Liver (tissue), 9 donors: ENCODE results near the gene CLIC5. TPM values are rescaled to one million over a fixed set of nuclear protein-coding genes. Genes with fewer than 3 reads are reported as not detected.

ENCODE experiments used
- DNase-seq: peaks from one replicate; pipeline ENCODE4 v3.0.0-alpha.2; 2017; ENCODE audit warnings: low spot score
- H3K27ac ChIP-seq, 2 donors: one replicate each; pipeline ENCODE4 v1.7.0; 2013; ENCODE audit warnings: inconsistent platforms in 2 of 2, low read length in 2 of 2, control low read depth in 1 of 2, low read depth in 1 of 2, mild to moderate bottlenecking in 1 of 2
- H3K27me3 ChIP-seq, 4 donors: one replicate each; pipeline versions ENCODE4 v1.6.1 to v1.7.0; 2013; ENCODE audit warnings: low read length in 3 of 4, inconsistent platforms in 1 of 4, mild to moderate bottlenecking in 1 of 4, moderate library complexity in 1 of 4; ENCODE audit not compliant: control insufficient read depth in 4 of 4, insufficient read depth in 4 of 4
- H3K36me3 ChIP-seq, 4 donors: one replicate each; pipeline versions ENCODE4 v1.6.1 to v1.7.0; 2013; ENCODE audit warnings: low read length in 3 of 4, mild to moderate bottlenecking in 3 of 4, low read depth in 1 of 4, moderate library complexity in 1 of 4; ENCODE audit not compliant: control insufficient read depth in 4 of 4, insufficient read depth in 3 of 4
- H3K4me1 ChIP-seq, 4 donors: one replicate each; pipeline versions ENCODE4 v1.6.1 to v1.7.0; 2013; ENCODE audit warnings: low read length in 3 of 4, mild to moderate bottlenecking in 3 of 4, moderate library complexity in 1 of 4; ENCODE audit not compliant: control insufficient read depth in 4 of 4, insufficient read depth in 4 of 4
- H3K4me3 ChIP-seq, 3 donors: one replicate each; pipeline versions ENCODE4 v1.6.1 to v1.7.0; 2013; ENCODE audit warnings: low read length in 3 of 3, control low read depth in 1 of 3, low read depth in 1 of 3, mild to moderate bottlenecking in 1 of 3
- H3K9ac ChIP-seq, 2 donors: one replicate each; pipeline ENCODE4 v1.7.0; 2013; ENCODE audit warnings: low read length in 2 of 2, mild to moderate bottlenecking in 2 of 2, moderate library complexity in 2 of 2, control low read depth in 1 of 2, low read depth in 1 of 2
- H3K9me3 ChIP-seq, 4 donors: one replicate each; pipeline versions ENCODE4 v1.6.1 to v1.7.0; 2013; ENCODE audit warnings: low read length in 3 of 4; ENCODE audit not compliant: control insufficient read depth in 4 of 4
- ATF3 ChIP-seq: IDR thresholded peaks from 2 replicates; pipeline ENCODE4 v1.6.1; 2016; ENCODE audit warnings: antibody characterized with exemption
- CTCF ChIP-seq: fragments of 150-350 bp; IDR thresholded peaks from 2 replicates; pipeline ENCODE4 v1.5.1; 2017; ENCODE audit warnings: improper control_type of control experiment, low read depth, low read length; ENCODE audit not compliant: missing input control
- EGR1 ChIP-seq, 2 donors: IDR thresholded peaks; 2 replicates each; pipeline ENCODE4 v1.6.1; 2016 to 2018; ENCODE audit warnings: antibody characterized with exemption in 2 of 2, low read depth in 2 of 2
- FOXA1 ChIP-seq: IDR thresholded peaks from 2 replicates; pipeline ENCODE4 v1.6.1; 2016; ENCODE audit warnings: antibody characterized with exemption
- FOXA2 ChIP-seq: IDR thresholded peaks from 2 replicates; pipeline ENCODE4 v1.6.1; 2016; ENCODE audit warnings: antibody characterized with exemption
- GABPA ChIP-seq, 2 donors: IDR thresholded peaks in 1 of 2; conservative IDR thresholded peaks in 1 of 2; 2 replicates each; pipeline ENCODE4 v1.6.1; 2016; ENCODE audit warnings: antibody characterized with exemption in 2 of 2, mild to moderate bottlenecking in 1 of 2, moderate library complexity in 1 of 2
- HNF4A ChIP-seq, 2 donors: conservative IDR thresholded peaks; 2 replicates each; pipeline ENCODE4 v1.6.1; 2016; ENCODE audit warnings: antibody characterized with exemption in 2 of 2, mild to moderate bottlenecking in 2 of 2
- HNF4G ChIP-seq: IDR thresholded peaks from 2 replicates; pipeline ENCODE4 v1.6.1; 2016; ENCODE audit warnings: antibody characterized with exemption
- JUND ChIP-seq, 2 donors: IDR thresholded peaks; 2 replicates each; pipeline ENCODE4 v1.6.1; 2016; ENCODE audit warnings: antibody characterized with exemption in 2 of 2
- MAX ChIP-seq: IDR thresholded peaks from 2 replicates; pipeline ENCODE4 v1.6.1; 2016; ENCODE audit warnings: antibody characterized with exemption
- NR2F2 ChIP-seq: IDR thresholded peaks from 2 replicates; pipeline ENCODE4 v1.6.1; 2016; ENCODE audit warnings: antibody characterized with exemption
- RAD21 ChIP-seq, 2 donors: IDR thresholded peaks; 2 replicates each; pipeline ENCODE4 v1.6.1; 2016; ENCODE audit warnings: antibody characterized with exemption in 2 of 2, mild to moderate bottlenecking in 2 of 2
- REST ChIP-seq: IDR thresholded peaks from 2 replicates; pipeline ENCODE4 v1.6.1; 2016; ENCODE audit warnings: antibody characterized with exemption, mild to moderate bottlenecking
- RXRA ChIP-seq, 2 donors: IDR thresholded peaks; 2 replicates each; pipeline ENCODE4 v1.6.1; 2017 to 2018; ENCODE audit warnings: antibody characterized with exemption in 2 of 2, mild to moderate bottlenecking in 1 of 2
- SP1 ChIP-seq: IDR thresholded peaks from 2 replicates; pipeline ENCODE4 v1.6.1; 2018; ENCODE audit warnings: antibody characterized with exemption, mild to moderate bottlenecking
- TAF1 ChIP-seq: conservative IDR thresholded peaks from 2 replicates; pipeline ENCODE4 v1.6.1; 2016; ENCODE audit warnings: antibody characterized with exemption, mild to moderate bottlenecking
- YY1 ChIP-seq: IDR thresholded peaks from 2 replicates; pipeline ENCODE4 v1.6.1; 2016; ENCODE audit warnings: antibody characterized with exemption, mild to moderate bottlenecking
- ZBTB33 ChIP-seq: IDR thresholded peaks from 2 replicates; pipeline ENCODE4 v1.6.1; 2016; ENCODE audit warnings: antibody characterized with exemption
- WGBS: extraction: QIAGEN DNeasy Blood & Tissue Kit; methylation state at CpG from one replicate; pipeline ENCODE4 v1.1.7; 2013; 5-methylcytosine and 5-hydroxymethylcytosine counted together
- polyA plus RNA-seq, 2 donors: library from polyadenylated mRNA; stranded (reverse) in 1 of 2; unstranded in 1 of 2; fragments of 200-250 nt in 1 of 2; fragments of >200 nt in 1 of 2; fragmentation: Nextera tagmentation in 1 of 2; extraction: Ambion mirVana in 1 of 2; gene quantifications; one replicate each; pipeline versions ENCODE4 v1.2.1 to v1.2.3, GENCODE V29; 2013 to 2015
- total RNA-seq, 2 donors: library from RNA; depleted of rRNA; stranded (reverse); fragments of >200 nt; gene quantifications; one replicate each; pipeline ENCODE4 v1.2.3, GENCODE V29; 2014
- donor health status: healthy.
- donor health status: healthy.
- donor health status: healthy.
- donor health status: healthy.
- donor health status: healthy.

The CLIC5 gene
- total and polyA plus RNA-seq, 4 donors, result 0.05 to 0.33 (median 0.14) TPM

GRCh38 chr6:45851034-45851400 lies 164.6 kb downstream of the CLIC5 start (continued):
- no peak for TF ChIP-seq CTCF
- no peak for TF ChIP-seq YY1
- no peak for TF ChIP-seq ATF3
- TF ChIP-seq MAX, result no peak
- TF ChIP-seq FOXA1, result no peak
- no peak for TF ChIP-seq HNF4A (conservative IDR thresholded peaks at IDR 0.05)
- TF ChIP-seq EGR1 (IDR thresholded peaks at IDR 0.05; ENCODE audit: low read depth in 2 of 2), result no peak

GRCh38 chr6:45850378-45851033 lies 165.2 kb downstream of the CLIC5 start:
- Histone ChIP-seq H3K9ac (no peak overlapping the region), H3K36me3 (no peaks in the 10 kb centered on the region), H3K4me1 (no peaks in the 10 kb centered on the region), H3K4me3 (no peak overlapping the region), H3K9me3 (no peaks in the 10 kb centered on the region), H3K27me3 (no peaks in the 10 kb centered on the region), H3K27ac (no peak overlapping the region)
- no peak for DNase-seq
- 44% methylated on average over 8 of the region's 8 CpGs for WGBS
- TF ChIP-seq HNF4A (conservative IDR thresholded peaks at IDR 0.05) (no peak), MAX (no peak)

GRCh38 chr6:45845567-45845966 lies 170.1 kb downstream of the CLIC5 start:
- Histone ChIP-seq H3K9me3 (no peaks in the 10 kb centered on the region), H3K27me3 (no peaks in the 10 kb centered on the region), H3K27ac (no peak overlapping the region), H3K4me1 (peaks cover 0 to 10% (median 6%) of the 10 kb centered on the region in 4 donors), H3K4me3 (no peak overlapping the region), H3K9ac (no peak overlapping the region), H3K36me3 (no peaks in the 10 kb centered on the region)
- no peak for DNase-seq
- 81% methylated on average over 1 of the region's 1 CpG for WGBS
- TF ChIP-seq JUND (IDR thresholded peaks at IDR 0.05) (no peak), NR2F2 (no peak), ZBTB33 (no peak), HNF4G (no peak), REST (no peak), RXRA (IDR thresholded peaks at IDR 0.05) (no peak), SP1 (no peak), FOXA1 (no peak), MAX (no peak), FOXA2 (no peak), TAF1 (no peak), ATF3 (no peak), RAD21 (IDR thresholded peaks at IDR 0.05) (no peak), CTCF (no peak), GABPA (IDR thresholded peaks at IDR 0.05 in 1 of 2, conservative IDR thresholded peaks at IDR 0.05 in 1 of 2) (no peak), EGR1 (IDR thresholded peaks at IDR 0.05; ENCODE audit: low read depth in 2 of 2) (no peak)
